HG02571 (cell line): ENCODE data around the gene DNAAF5.

Experiments used
- ATAC-seq: cut with Tn5 transposase; IDR thresholded peaks from one replicate; pipeline ENCODE4 v1.9.1; 2021; ENCODE audit warnings: mild to moderate bottlenecking, moderate library complexity; ENCODE audit not compliant: unreplicated experiment

Gene DNAAF5

GRCh38 chr7:831596-832166, 105.2 kb downstream of the DNAAF5 start:
- peak; percentile 49 for ATAC-seq

- ATAC-seq = peak; percentile 38
These were observed 105.9 kb downstream of the DNAAF5 start, which contains the start of gene SUN1 for GRCh38 chr7:832167-832967. Gene SUN1 (plus strand): TSS chr7:832476. CDS start chr7:832525, 49 bp downstream.

GRCh38 chr7:832968-833424, 106.5 kb downstream of the DNAAF5 start:
- ATAC-seq = no peak

- no peak for ATAC-seq
These were observed 107.2 kb downstream of the DNAAF5 start for GRCh38 chr7:833601-834258.

- no peak for ATAC-seq
These were observed 107.8 kb downstream of the DNAAF5 start for GRCh38 chr7:834277-834676.

- ATAC-seq = no peak
These were observed 108.5 kb downstream of the DNAAF5 start for GRCh38 chr7:835021-835420.

GRCh38 chr7:835485-836401, 109.2 kb downstream of the DNAAF5 start:
- ATAC-seq = no peak
